Stimulated activated CD8-positive, alpha-beta memory T cell treated with anti-CD3 and anti-CD28 coated beads, Interleukin-2, amount 100 ng/mL, for 1 hour (primary cell): ENCODE measurements around the gene PPM1L.

ENCODE experiments used
- DNase-seq, 2 donors: peaks; one replicate each; pipeline ENCODE4 v3.0.0-alpha.2; 2020; ENCODE audit warnings: low read depth in 2 of 2

Gene PPM1L

DNA sequence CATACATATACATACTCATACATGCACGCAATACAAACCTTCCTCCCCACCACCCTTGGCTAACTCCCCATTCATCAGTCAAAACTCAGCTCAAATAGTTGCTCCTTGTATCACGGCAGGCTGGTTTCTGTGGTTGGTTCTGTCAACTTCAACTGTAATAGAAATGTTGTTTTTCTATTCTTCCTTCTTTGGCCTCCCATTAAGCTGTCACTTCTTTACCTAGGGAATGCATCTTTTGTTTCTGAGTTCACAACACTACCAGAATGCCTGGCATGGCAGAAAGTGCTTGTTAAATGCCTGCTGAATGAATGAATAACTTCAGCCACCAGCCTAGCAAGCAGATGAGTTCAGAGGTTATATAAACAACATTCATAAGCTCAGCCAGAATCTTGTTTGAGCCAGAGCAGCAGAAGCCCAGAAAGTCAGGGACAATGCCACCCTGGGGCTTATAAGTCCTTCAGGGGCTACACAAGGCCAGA is 286.0 kb downstream of the PPM1L start:
- no peak for DNase-seq

- no peak for DNase-seq
Observed at GRCh38 chr3:161043336-161044035, 287.5 kb downstream of the PPM1L start.

GRCh38 chr3:161049683-161050248 is 293.7 kb downstream of the PPM1L start:
- DNase-seq = no peak

- DNase-seq = no peak
Observed at GRCh38 chr3:161050935-161051334, 294.9 kb downstream of the PPM1L start.

DNA sequence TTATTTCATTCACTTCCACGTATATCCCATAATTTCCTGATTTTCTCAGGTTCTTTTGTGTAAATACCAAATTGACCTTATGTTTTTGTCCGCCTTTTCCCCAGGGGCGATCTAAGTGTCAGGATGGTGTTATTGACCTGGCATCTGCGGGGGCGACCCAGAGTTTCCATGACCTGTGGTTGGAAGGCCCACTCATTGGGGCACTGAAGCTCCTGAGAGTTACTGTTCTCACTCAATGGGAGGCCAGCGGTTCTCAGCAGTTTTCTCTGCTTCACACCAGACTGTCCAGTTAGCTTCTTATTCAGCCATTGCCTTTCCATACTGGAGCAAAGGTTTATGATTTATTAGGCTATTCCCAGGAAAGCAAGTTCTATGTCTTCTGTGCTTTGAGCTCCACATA is 295.8 kb downstream of the PPM1L start:
- DNase-seq = no peak

- DNase-seq = no peak
Observed at GRCh38 chr3:161054860-161055604, 299.0 kb downstream of the PPM1L start.

GRCh38 chr3:161064413-161064812 is 308.4 kb downstream of the PPM1L start:
- DNase-seq = no peak

GRCh38 chr3:161066930-161067329 is 310.9 kb downstream of the PPM1L start:
- DNase-seq = no peak

- DNase-seq = no peak
Observed at GRCh38 chr3:161067335-161067734, 311.3 kb downstream of the PPM1L start.

- no peak for DNase-seq
Observed at GRCh38 chr3:161069511-161070251, 313.6 kb downstream of the PPM1L start.

DNA sequence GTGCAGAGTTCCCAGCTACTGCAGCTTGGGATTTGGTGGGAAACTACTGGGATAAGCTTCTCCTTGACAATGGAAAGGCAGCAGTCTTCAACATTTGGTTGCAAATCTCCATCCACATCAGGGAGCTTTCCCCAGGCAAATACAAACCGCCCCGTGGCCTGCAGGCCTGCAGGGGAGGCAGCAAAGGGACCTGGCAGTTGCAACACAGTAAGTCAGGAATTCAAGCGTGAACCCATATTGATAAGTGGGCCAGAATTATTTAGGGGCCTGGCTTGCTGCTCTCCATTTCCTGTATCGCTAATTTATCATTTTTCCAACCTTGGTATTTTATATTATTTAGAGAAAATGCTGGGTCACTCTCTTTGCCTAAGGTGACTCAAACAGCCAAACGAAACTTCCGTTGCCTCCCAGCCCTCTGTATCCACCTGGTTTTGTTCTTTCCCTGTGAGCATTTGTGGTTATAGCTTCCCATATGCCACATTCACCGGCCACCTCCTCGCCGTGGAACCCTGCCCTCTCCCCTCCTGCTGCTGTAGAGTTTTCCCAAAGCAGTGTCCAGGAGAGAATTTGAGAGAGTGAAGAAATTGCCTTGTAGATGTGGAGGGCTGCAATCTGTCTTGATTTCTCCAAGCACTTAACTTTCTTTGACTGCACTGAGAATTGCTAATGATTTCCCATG is 314.4 kb downstream of the PPM1L start:
- DNase-seq = no peak

DNA sequence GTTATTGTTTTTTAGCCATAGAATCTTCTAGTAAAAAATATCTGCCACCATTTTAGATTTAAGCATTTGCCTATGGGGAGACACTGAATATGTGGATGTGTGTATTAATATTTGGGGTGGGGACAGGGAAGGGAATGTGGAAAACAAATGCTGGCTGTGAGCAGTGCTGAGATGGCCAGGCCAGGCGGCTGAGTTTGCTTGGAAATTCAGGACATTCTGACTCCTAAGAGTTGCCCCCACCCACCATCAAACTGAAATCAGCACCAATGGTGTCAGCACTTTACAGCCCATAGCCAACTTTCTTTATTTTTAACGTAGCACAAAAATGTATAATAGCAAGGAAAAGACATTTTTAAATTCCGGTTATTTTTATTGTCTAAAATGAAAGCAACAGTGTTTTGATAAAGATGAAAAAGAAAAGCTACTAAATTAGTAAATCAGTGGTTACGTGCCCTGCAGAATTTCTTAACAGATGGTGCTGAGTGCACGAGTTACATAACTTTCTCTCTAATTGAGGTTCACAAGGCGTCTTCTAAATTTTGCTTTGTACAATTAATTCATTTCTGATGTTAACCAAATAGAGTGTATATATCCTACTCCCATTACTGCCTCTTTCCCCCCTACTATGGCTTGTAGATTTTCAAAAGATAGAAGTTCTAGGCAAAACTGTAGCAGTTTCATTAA is 315.1 kb downstream of the PPM1L start:
- no peak for DNase-seq

DNA sequence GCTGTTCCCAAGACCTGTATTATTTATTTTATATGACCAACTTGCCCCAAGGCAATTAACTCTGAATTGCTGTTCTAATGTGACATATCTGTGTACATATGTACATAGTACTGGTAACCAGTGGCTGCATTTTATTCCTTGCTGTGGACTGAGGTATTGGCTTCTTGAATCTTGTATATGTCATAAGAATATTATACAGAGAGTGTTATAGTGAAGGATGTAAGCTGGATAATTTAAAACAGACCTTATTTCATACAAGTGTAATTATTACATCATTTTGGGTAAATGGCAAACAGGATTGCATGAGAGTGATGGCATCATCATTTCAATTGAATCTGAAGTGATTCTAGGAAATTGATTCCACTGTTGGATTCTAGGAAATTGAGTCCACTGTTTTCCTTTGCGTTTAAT is 316.2 kb downstream of the PPM1L start:
- no peak for DNase-seq

GRCh38 chr3:161072751-161073150 is 316.7 kb downstream of the PPM1L start:
- DNase-seq = no peak

DNA sequence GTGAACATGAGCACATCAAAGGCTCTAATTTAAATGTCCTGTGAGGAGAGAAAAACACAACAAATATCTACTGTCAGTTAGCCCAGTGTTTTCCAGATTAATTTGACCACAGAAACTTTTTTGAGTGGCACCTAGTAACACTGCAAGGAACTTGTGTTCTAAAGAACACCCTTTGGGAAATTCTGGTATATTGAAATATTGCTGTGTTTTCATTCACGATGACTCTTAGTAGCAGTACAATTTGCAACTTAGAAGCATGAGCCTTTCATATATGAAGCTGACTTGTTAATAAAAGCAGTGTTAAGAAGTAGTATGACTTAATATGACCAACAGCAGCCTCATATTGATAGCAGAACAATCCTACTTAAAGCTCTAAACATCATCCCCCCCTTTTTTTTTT is 317.1 kb downstream of the PPM1L start:
- DNase-seq = no peak

DNA sequence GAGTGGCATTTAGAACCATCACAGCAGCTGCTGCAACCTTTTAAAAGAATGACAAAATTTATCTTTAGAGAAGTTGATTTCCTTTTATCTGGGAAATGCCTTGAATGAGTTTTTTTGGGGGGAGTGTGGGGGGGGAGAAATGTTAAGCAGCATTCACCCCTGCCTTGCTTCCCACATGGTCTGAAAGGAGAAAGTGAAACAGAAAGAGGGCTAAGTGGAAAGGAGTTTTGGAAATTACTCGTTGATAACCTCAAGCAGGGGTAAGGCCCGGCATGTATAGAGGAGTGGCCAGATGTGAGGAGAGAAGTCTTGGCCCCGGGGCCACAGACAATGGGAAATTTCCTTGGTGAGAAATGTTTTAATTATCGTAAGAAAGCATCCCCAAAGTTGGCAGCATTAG is 325.6 kb downstream of the PPM1L start:
- no peak for DNase-seq

DNA sequence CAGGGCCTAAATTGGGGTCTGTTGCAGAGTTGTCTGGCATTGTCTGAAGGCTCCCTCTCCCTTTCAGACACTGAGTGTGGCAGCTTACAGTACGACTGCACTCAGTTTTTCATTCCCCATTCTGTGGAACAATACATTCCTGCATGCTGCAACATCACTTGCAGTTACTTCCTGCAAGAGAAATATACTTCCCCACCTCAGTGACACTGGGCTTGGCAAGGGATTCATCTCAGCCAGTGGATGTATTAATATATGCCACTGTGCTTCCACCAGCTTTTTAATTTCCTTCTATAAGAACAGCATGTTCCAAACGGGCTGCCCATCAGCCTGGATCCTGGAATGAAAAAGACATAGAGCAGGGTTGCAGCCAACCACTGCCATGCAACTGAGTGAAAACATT is 326.0 kb downstream of the PPM1L start:
- DNase-seq = no peak

DNA sequence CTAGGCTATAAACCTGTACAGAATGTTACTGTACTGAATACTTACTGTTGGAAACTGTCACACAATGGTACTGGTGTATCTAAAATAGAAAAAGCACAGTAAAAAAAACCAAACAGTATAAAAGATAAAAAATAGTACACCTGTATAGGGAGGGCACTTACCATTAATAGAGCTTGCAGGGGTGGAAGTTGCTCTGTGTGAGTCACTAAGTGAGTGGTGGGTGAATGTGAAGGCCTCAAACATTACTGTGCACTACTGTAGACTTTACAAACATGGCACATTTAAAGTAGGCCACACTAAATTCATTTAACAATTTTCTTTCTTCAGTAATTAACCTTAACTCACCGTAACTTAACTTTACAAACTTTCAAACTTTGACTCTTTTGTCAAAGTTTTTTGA is 327.1 kb downstream of the PPM1L start:
- DNase-seq = no peak

DNA sequence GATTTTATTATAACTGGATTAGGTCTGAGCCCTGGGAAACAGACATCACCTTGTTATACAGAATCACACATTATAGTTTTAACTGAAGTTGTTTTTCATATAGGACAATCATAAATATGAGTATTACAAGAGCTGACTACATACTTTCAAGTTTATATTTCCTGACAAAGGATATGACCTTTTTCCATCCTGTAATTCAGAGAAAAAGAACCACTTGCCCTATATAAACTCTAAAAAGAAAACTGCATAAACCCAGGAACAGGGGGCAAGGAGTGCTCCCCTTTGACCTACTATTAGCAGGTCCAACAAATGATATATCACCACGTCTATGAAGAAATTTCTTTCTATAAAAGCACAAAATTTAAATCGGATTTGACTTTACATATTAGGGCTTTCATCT is 328.2 kb downstream of the PPM1L start:
- DNase-seq = no peak

DNA sequence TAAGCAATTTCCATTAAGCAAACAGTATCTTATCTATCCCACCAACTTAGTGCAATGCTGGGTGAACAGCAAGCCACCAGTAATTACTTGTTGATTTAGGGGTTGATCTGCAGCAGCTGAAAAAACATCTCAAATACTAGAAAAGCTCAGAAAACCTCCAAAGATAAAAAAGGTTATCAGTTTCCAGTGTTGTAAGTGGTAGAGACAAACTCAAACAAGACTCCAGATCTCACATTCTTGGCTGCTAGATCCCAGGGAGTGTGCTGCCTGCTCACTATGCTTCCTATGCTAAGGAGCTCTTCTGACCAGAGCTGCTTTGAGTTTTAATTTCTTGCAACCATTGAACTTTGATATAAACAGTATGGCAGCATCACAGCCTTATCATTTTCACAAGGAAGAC is 337.9 kb downstream of the PPM1L start:
- no peak for DNase-seq

- DNase-seq = no peak
Observed at GRCh38 chr3:161096771-161097367, 340.8 kb downstream of the PPM1L start.
